ENCODE measurements around the gene MRI1.
"Not testable (repeated sequence)": the region's sequence is repeated elsewhere in the genome, so short reads cannot be mapped to it uniquely, and the experiment has no call there.

The MRI1 gene

GRCh38 chr19:13782537-13782936, 18.2 kb downstream of the MRI1 start:
- no peak for DNase-seq (ENCODE audit: low spot score)
- no peak for TF ChIP-seq CTCF (IDR thresholded peaks at IDR 0.05; ENCODE audit: extremely low read depth, missing control alignments)

- DNase-seq (ENCODE audit: low spot score), result no peak
- no peak for TF ChIP-seq CTCF (IDR thresholded peaks at IDR 0.05; ENCODE audit: extremely low read depth, missing control alignments)
These were observed 19.5 kb downstream of the MRI1 start for GRCh38 chr19:13783565-13784500.

- TF ChIP-seq CTCF (IDR thresholded peaks at IDR 0.05; ENCODE audit: extremely low read depth, missing control alignments), result peak; percentile 52
- DNase-seq (ENCODE audit: low spot score), result peak; percentile 59
These were observed 20.6 kb downstream of the MRI1 start for GRCh38 chr19:13784731-13785452.

GRCh38 chr19:13788991-13789390, 24.7 kb downstream of the MRI1 start:
- no peak for TF ChIP-seq CTCF (IDR thresholded peaks at IDR 0.05; ENCODE audit: extremely low read depth, missing control alignments)
- DNase-seq (ENCODE audit: low spot score), result no peak

GRCh38 chr19:13790354-13790753, 26.0 kb downstream of the MRI1 start:
- TF ChIP-seq CTCF (IDR thresholded peaks at IDR 0.05; ENCODE audit: extremely low read depth, missing control alignments), result no peak
- no peak for DNase-seq (ENCODE audit: low spot score)

GRCh38 chr19:13793317-13793716, 29.0 kb downstream of the MRI1 start:
- not testable (repeated sequence) for DNase-seq (ENCODE audit: low spot score)

GRCh38 chr19:13794398-13794756, 30.1 kb downstream of the MRI1 start:
- no peak for DNase-seq (ENCODE audit: low spot score)
- no peak for TF ChIP-seq CTCF (IDR thresholded peaks at IDR 0.05; ENCODE audit: extremely low read depth, missing control alignments)
